Uterus (tissue), 4 donors: ENCODE results near the gene GSG1L. TPM values are rescaled to one million over a fixed set of nuclear protein-coding genes. Genes with fewer than 3 reads are reported as not detected.

Source experiments
- DNase-seq, 2 donors: peaks; one replicate each; pipeline ENCODE4 v3.0.0-alpha.2; 2019 to 2020
- H3K27ac ChIP-seq, 2 donors: fragments of 200-600 bp; sonication (generic); 1 replicate in 1 of 2; 2 replicates in 1 of 2; pipeline ENCODE4 v1.5.1; 2016 to 2018
- H3K27me3 ChIP-seq, 2 donors: fragments of 200-600 bp; sonication (generic); one replicate each; pipeline ENCODE4 v1.5.1; 2018 to 2019; ENCODE audit warnings: control low read depth in 1 of 2
- H3K36me3 ChIP-seq, 2 donors: fragments of 200-600 bp; sonication (generic); one replicate each; pipeline ENCODE4 v1.5.1; 2019; ENCODE audit warnings: control low read depth in 1 of 2
- H3K4me1 ChIP-seq, 2 donors: fragments of 200-600 bp; sonication (generic); one replicate each; pipeline ENCODE4 v1.5.1; 2018 to 2019; ENCODE audit warnings: control low read depth in 1 of 2
- H3K4me3 ChIP-seq, 2 donors: fragments of 200-600 bp; sonication (generic); 1 replicate in 1 of 2; 2 replicates in 1 of 2; pipeline ENCODE4 v1.5.1; 2018 to 2019; ENCODE audit warnings: mild to moderate bottlenecking in 1 of 2
- H3K9me3 ChIP-seq, 2 donors: fragments of 200-600 bp; sonication (generic); one replicate each; pipeline ENCODE4 v1.5.1; 2019; ENCODE audit warnings: control low read depth in 1 of 2
- CTCF ChIP-seq, 4 experiments: fragments of 200-600 bp in 2 of 4; fragments of 450-650 bp in 2 of 4; sonication (generic) in 2 of 4; IDR thresholded peaks; one replicate each; pipeline ENCODE4 v1.5.1; 2016 to 2019; ENCODE audit warnings: antibody characterized with exemption in 4 of 4, mild to moderate bottlenecking in 2 of 4, moderate library complexity in 1 of 4
- POLR2A ChIP-seq, 2 donors: fragments of 450-650 bp; IDR thresholded peaks; one replicate each; pipeline ENCODE4 v1.6.1; 2016; ENCODE audit warnings: antibody characterized with exemption in 2 of 2, mild to moderate bottlenecking in 1 of 2, moderate library complexity in 1 of 2
- intact Hi-C: fragments of 100-400 bp; cut with DNase I; formaldehyde crosslinking; loops from one replicate; pipeline ENCODE4 v1.15.1; 2023; ENCODE audit warnings: low total_unique reads
- total RNA-seq, 4 donors: library from RNA; depleted of rRNA in 3 of 4; stranded (reverse); fragments of >200 nt in 3 of 4; gene quantifications; one replicate each; pipeline versions ENCODE4 v1.1.0 to v1.2.4, GENCODE V29; 2014 to 2023
- donor health status: DM: yes; HTN: yes; CAD: no.

GSG1L gene
- total RNA-seq, 4 donors from 2014 or later: 0.24 to 0.35 TPM; not detected in 2

DNA sequence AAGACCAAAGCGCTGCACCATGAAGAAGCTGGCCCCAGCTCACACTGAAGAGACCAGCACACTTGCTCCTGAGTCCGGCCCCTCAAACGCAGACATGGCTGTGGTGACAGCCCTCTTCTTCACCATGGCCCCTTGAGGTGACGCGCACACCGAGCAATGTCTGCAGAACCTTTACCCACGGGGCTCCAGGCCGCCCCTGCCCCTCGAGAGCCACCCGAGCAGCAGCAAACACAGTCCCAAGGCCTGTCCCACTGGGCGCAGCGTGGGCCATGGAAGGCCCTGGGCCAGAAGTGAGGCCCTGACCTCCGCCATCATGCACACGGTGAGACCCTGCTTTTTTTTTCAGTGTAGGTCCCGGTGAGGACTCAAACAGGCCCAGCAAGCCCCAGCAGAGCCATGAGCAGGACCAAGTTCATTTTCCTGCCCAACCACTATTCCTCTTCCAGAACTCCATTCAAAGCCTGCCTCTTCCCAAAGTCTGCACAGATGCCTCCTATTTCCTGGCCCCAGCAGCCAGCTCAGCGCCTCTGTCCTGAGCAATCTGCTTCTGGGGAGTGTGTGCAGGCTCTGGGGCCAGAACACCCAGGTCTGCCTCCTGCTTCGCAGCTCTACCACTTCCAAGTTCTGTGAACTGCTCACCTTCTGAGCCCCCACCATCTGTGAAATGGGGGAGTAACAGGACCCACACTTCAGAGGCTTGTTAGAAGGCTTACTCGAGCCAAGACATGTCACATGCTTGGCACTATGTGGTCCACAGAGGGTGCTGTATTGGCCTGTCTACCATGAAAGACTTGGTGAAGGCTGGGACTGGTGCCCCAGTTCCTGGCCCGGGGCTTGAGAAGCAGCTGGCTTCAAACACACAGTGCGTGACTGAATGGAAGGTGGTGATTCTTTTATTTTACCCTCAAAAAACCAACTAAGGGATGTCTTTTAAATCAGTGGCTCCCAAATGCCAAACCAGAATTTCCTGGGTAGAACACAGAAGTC, 35.7 kb upstream of the GSG1L start:
- Histone ChIP-seq H3K9me3 (no peaks in the 10 kb centered on the region), H3K4me1 (no peaks in the 10 kb centered on the region), H3K27ac (no peak overlapping the region), H3K27me3 (no peaks in the 10 kb centered on the region), H3K4me3 (no peak overlapping the region), H3K36me3 (no peaks in the 10 kb centered on the region)
- no peak for DNase-seq
- TF ChIP-seq POLR2A (IDR thresholded peaks at IDR 0.05) (no peak), CTCF (IDR thresholded peaks at IDR 0.05) (no peak)
- intact Hi-C loops: no loop called here

DNA sequence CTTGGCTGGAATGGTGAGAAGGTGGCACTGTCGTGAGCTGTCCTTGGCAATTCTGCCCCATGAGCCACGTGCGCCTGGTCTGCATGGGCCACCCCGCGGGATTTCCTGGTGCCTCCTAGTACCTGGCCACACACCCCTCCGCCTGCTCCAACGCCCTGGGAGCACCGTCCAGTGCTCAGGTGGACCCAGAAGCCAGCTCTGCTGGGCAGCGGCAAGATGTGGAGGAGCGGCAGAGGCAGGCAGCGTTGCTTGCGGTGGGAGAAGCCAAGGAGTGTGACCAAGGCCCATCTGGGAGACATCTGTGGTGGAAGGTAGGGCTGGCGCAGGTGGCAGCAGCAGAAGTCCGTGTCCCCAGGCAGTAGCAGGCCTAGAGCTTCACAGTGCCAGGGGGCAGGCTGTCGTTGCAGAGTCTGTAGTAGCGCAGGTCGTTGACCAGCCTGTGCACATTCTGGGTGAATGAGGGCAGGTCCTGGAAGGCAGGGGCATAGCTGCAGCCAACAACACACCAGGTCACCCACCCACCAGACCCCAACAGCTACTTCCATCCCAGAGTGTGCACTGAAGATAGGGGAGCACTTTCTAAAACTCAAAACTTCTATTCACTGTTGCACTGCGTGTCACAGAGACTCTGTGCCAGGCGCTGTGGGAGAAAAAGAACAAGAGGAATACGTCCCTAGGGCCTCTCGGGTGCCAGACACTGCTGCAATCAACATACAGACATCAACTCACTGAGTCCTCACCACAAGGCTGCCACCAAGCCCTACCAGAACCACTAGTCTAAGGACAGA, 34.9 kb upstream of the GSG1L start:
- TF ChIP-seq CTCF (IDR thresholded peaks at IDR 0.05) (no peak), POLR2A (IDR thresholded peaks at IDR 0.05) (no peak)
- no peaks in the 10 kb centered on the region for H3K4me1 ChIP-seq
- H3K27me3 ChIP-seq: no peaks in the 10 kb centered on the region
- H3K4me3 ChIP-seq: no peak overlapping the region
- no peak overlapping the region for H3K27ac ChIP-seq
- no peaks in the 10 kb centered on the region for H3K36me3 ChIP-seq
- no peak for DNase-seq
- H3K9me3 ChIP-seq: no peaks in the 10 kb centered on the region
- intact Hi-C loops: no loop called here

DNA sequence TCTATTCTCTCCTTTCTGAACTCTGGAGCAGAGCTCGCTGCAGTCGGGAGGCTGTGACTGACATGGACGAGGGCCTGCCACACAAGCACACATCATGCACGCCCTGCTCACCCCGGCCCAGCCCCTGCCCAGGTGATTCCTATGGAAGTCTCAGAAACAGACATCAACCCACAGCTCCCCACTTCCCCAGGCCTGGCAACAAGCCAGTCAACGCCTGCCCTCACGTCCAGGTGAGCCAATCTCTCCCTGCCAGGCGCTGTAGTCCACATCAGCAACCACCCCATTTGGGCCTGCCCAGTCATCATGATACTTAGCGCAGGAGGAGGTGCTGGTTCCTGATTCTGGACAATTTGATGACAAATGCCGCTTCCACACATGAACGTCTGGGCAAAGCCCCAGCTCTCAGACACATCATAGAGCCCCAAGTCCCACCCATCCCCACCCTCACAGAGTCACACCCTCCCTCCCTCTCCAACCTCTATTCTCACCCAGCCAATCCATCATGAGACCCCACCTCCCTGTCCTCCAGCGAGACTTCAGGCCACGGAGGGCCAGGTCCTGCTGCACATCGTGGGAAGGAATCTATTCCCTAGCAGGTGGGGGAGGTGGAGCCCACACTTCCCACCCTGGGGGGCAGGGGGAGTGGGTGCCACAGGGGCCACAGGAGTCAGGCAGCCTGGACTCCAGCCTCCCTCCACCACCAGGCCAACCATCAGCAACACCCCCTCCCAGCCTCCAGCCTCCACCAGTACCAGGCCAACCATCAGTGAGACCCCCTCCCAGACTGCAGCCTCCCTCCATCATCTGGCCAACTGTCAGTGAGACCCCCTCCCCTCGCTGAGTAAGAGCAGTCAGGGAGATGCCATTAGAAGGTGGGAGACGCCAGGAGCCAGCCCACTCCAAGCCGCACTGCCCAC, 33.7 kb upstream of the GSG1L start:
- no peak for TF ChIP-seq CTCF (IDR thresholded peaks at IDR 0.05)
- no peak for TF ChIP-seq POLR2A (IDR thresholded peaks at IDR 0.05)
- Histone ChIP-seq H3K9me3 (no peaks in the 10 kb centered on the region), H3K36me3 (no peaks in the 10 kb centered on the region), H3K4me3 (no peak overlapping the region), H3K4me1 (no peaks in the 10 kb centered on the region), H3K27me3 (no peaks in the 10 kb centered on the region), H3K27ac (no peak overlapping the region)
- no peak for DNase-seq
- intact Hi-C loops: no loop called here

DNA sequence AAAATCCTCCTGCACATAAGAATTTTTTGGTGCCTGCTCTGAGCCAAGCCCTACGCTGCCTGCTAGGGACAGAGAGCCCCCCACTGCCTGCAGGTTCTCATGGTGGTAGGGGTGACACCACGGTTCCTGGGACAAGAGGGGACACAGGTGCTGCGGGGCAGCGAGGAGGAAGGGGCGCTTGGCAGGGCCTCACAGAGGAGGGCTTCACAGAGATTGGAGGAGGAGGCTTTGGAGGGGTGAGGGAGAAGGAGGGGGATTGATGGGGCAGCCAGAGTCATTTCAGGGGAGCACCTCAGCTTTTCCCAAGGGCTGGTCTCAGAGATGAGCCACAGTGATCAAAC, 29.8 kb upstream of the GSG1L start:
- Histone ChIP-seq H3K9me3 (no peaks in the 10 kb centered on the region), H3K27me3 (no peaks in the 10 kb centered on the region), H3K27ac (no peak overlapping the region), H3K4me1 (no peaks in the 10 kb centered on the region), H3K4me3 (no peak overlapping the region), H3K36me3 (no peaks in the 10 kb centered on the region)
- no peak for TF ChIP-seq POLR2A (IDR thresholded peaks at IDR 0.05)
- TF ChIP-seq CTCF (IDR thresholded peaks at IDR 0.05): no peak
- intact Hi-C loops: no loop called here
- DNase-seq: no peak
